Globus pallidus (tissue), 1 donor: ENCODE measurements around the gene KCNK7.

ENCODE experiments used
- DNase-seq: peaks from one replicate; pipeline ENCODE4 v3.0.0-alpha.2; 2015; ENCODE audit warnings: low spot score

KCNK7 gene

GRCh38 chr11:65611028-65611757 is 15.6 kb upstream of the KCNK7 start:
- DNase-seq = peak; percentile 96

GRCh38 chr11:65610404-65610803 is 14.8 kb upstream of the KCNK7 start:
- DNase-seq = no peak

GRCh38 chr11:65609665-65610064 is 14.1 kb upstream of the KCNK7 start:
- DNase-seq = no peak

- no peak for DNase-seq
These were observed 13.6 kb upstream of the KCNK7 start for GRCh38 chr11:65609229-65609628.

- DNase-seq = no peak
These were observed 12.2 kb upstream of the KCNK7 start for GRCh38 chr11:65607614-65608426.

- DNase-seq = peak; percentile 96
These were observed 11.4 kb upstream of the KCNK7 start for GRCh38 chr11:65606876-65607613.

GRCh38 chr11:65604258-65604657 is 8.7 kb upstream of the KCNK7 start:
- no peak for DNase-seq

- DNase-seq = no peak
These were observed 4.3 kb upstream of the KCNK7 start for GRCh38 chr11:65599955-65600246.

GRCh38 chr11:65599216-65599954 is 3.8 kb upstream of the KCNK7 start:
- DNase-seq = no peak

- DNase-seq = no peak
These were observed 2.7 kb upstream of the KCNK7 start for GRCh38 chr11:65598258-65598699.

GRCh38 chr11:65596520-65596919 is 920 bp upstream of the KCNK7 start:
- DNase-seq = no peak

- DNase-seq = no peak
These were observed 469 bp downstream of the KCNK7 start for GRCh38 chr11:65595131-65595530.

GRCh38 chr11:65593518-65594414 is 1.8 kb downstream of the KCNK7 start:
- DNase-seq = peak; percentile 76

- no peak for DNase-seq
These were observed 2.6 kb downstream of the KCNK7 start for GRCh38 chr11:65592858-65593517.

- no peak for DNase-seq
These were observed 3.4 kb downstream of the KCNK7 start for GRCh38 chr11:65591939-65592857.

GRCh38 chr11:65590240-65590738 is 5.3 kb downstream of the KCNK7 start:
- DNase-seq = no peak

- DNase-seq = no peak
These were observed 6.0 kb downstream of the KCNK7 start for GRCh38 chr11:65589444-65590239.
